Ureter (tissue), 1 donor: ENCODE measurements around the gene RBM22. TPM values are rescaled to one million over a fixed set of nuclear protein-coding genes. Genes with fewer than 3 reads are reported as not detected.
A peak's percentile ranks its signal among the peaks of the same experiment; 100 is the strongest.

Experiments used
- DNase-seq: peaks from one replicate; pipeline ENCODE4 v3.0.0-alpha.2; 2020; ENCODE audit warnings: low spot score
- total RNA-seq: library from RNA; stranded (reverse); gene quantifications from one replicate; pipeline ENCODE4 v1.2.4, GENCODE V29; 2023
- donor health status: DM: yes; HTN: yes; CAD: no.

RBM22 gene
- total RNA-seq, 1 donor from 2014 or later, result 44.6 TPM

DNA sequence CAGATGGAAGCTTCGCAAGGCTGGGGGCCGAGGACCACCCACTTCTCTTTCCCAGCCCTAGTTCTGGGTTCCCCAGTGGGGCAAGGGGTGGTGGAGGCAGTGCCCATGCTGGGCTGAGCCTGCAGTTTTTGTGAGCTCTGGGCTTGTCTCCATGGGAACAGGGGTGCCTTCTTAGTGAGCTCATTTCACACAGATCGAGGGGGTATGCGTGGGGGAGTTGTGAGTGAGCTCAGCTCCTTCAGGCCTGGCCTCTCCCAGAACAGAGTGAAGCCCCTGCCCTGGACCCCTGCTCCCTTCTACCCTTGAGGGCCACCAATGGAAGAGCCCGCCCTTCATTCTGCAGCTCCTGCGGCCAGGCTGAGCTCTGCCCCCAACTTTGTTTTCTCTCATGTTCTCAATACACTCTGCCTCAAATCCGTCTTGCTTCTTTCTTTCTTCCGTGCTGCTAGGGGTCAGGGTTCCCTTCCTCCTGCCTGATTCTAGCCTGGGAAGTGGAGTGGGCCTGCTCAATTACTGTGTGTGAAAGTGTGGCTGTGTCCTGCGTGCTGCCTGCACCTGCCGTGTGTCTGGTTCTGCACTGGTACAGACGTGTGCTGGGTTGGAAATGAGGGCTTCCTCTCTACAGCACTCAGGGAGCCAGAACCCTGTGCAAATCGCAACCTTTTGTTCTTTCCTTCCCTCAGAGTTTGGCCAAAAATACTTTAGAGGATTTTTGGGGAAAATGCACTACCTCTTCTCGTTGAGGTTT, 48.8 kb downstream of the RBM22 start:
- no peak for DNase-seq

DNA sequence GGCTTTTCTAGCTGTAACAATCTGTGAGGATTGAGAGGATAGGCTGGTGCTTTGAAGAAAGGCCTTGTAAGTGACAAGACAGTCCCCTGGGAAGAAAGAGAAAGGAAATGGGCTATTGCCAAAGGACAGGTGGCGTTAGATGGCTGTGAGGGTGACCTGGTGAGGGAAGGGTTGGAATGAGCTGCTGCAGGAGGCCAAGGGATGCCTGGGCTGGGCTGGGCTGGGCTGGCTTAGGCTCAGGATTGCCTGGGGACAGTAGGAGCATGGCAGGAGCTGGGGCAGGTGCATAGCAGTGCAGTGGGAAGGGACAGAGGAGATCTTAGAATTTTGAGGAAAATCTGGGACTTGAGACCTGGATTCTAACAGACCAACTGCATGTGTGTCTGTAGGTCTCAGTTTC, 49.5 kb downstream of the RBM22 start:
- no peak for DNase-seq

DNA sequence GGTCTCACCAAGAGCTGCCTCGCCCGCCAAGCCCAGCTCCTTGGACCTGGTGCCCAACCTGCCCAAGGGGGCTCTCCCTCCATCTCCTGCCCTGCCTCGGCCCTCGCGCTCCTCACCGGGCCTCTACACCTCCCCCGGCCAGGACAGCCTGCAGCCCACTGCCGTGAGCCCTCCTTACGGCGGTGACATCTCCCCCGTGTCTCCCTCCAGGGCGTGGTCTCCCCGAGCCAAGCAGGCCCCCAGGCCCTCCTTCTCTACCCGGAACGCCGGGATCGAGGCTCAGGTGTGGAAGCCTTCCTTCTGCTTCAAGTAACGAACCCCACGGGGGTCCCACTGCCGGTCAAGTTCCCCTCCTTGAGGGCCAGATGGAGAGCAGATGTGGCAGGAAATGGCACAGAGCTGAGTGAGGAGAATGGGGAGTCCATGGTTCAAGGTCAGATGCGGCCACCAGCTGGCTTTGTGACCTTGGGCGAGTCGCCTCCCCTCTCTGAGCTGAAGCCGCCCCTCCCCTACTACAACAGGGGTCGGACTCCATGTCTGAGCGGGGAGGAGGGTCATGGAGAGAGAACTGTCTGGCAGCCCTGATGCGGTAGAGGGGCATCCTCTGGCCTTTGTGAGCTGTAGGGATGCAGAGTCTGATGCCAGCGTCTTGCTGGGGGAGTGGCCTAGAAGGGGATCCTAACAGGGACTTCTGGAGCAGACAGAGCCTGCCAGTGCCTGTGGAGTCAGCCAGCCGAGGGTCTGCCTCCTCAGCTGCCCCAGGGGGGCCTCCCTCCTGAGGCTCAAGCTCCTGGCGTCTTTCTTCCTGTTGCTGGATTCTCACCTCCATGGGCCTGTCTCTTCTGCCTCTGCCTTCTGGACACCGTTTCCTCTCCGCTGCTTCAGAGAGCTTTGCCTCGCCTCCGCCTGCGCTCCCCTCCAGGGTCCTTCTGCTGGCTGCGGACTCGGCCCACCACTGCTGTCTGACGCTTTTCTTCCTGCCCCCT, 50.5 kb downstream of the RBM22 start:
- no peak for DNase-seq

- DNase-seq, result no peak
These were observed 51.5 kb downstream of the RBM22 start for GRCh38 chr5:150649108-150650020.

- no peak for DNase-seq
These were observed 52.4 kb downstream of the RBM22 start for GRCh38 chr5:150648294-150649107.

GRCh38 chr5:150647275-150648251, 53.3 kb downstream of the RBM22 start:
- peak; percentile 76 for DNase-seq

DNA sequence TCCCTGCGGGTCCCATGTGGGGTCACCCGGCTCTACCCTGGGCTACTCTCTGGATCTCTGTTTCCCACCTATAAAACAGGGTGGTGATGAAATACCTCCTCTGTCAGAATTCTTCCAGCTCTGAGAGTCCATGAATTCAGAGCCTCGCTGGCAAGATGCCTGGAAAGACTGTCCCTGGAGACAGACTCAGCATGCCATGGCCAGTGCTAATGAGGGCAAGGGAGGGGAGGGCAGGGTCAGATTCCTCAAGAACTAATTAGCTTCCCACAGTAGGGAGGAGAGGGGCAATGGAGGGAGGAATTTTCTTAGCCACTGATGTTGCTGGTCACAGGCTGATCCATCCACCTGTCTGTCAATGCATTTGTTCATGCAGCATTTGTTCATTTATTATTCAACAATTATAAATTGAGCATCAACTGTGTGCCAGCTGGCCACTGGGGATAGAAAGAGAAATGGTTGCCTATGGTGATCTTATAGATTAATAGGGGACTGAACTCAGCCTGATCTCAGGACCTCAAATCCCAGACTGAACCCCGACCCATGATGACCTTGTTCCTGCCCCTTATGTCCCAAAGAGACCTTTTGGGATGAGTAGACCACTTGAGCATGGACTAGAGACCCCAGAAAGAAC, 55.7 kb downstream of the RBM22 start:
- DNase-seq, result peak; percentile 77

DNA sequence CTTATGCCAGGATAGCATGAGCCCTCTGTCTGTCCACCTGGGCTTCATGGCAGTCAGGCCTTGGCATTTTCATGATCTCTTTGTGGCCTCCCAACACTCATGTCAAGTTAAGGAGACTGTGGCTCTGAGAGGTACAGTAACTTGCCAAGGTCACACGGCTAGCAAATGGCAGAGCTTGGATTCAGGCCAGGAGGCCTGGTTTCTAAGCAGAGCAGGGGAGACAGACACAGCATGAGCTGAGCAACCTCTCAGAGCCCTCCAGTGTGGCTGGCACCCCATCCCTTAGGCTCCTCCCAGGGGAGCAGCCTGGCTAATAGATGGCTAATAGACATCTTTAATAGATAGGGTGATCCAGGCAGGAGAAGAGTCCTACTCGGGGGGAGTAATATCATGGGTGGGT, 56.3 kb downstream of the RBM22 start:
- DNase-seq, result no peak

- no peak for DNase-seq
These were observed 56.8 kb downstream of the RBM22 start for GRCh38 chr5:150644058-150644457.

- DNase-seq, result no peak
These were observed 57.7 kb downstream of the RBM22 start for GRCh38 chr5:150642991-150643710.

DNA sequence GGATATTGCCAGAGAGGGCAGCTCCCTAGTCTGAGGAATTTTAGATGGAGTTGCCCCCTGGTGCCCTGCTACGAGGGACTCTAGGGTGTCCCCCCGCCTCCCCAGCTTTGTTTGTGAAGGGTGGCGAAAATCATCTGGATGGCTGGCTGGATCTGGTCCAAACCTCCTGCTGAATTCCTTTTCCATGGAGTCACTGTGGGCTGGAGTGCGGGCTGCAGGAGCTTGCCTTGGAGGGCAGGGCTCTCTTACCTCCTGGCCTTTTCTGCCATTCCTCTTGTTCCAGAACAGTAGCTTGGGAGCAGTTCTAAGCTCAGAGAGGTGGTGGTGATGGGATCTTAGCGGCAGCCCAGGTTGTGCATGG, 58.3 kb downstream of the RBM22 start:
- DNase-seq, result peak; percentile 82

DNA sequence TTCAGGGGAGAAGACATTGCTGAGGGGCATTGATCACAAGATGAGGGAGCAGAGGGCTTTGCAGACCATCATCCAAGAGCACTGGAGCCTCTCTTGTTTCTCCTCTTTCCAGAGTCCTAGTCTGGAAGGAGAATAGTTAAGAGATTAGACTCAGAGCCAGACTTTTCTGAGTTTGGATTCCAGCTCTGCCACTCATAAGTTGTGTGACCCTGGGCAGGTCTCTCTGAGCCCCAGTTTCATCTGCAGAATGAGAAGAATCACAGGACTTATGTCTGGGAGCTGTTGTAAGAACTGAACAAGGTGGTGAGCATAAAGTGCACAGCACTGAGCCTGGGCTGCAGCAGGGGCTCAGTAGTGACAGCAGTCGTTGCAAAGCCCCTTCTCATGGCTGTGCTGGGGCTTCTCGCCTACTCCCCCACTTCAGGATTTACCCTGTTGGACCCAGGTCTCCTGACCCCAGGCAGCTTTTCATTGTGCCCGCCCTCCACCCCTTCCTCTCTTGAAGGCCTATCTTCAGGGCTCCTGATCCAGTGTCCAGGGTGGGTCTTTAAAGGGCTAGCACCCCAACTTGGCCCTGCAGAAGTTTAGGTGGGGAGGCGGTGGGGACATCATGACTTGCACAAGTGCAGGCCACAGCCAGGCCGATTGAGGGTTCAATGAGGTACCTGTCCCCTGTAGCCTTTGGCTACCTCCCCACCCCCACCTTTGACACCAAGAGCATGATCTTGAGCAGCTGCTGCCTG, 58.9 kb downstream of the RBM22 start:
- DNase-seq, result no peak

DNA sequence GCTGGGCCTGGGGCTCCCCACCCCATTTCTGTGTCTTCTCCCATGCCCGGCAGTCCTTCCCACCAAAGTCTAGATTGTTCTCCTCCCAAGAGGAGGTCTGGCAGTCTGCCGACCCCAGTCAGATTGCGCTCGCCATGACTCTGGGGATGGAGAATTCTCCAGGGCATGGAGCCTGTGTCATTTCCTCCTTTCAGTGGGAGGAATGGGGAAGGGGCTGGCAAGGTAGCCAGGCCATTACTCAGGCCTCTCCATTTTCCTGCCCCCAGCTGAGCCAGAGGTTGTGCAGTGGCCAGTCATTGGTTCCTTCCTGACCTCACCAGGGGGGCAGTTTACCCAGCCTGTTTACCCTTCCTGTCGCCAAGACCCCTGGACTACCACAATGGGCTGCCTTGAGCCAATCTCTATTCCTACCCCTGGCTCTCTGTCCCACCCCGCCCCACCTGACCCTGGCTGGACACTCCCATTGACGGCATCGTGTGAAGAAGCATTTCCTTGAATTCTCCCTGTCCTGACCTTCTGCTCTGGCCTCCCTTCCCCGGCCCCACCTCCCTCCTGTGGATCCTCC, 59.8 kb downstream of the RBM22 start:
- DNase-seq, result no peak
